HEK293 (cell line): ENCODE measurements around the gene CDKAL1.

Experiments used
- MEIS1 ChIP-seq: sonication (generic); formaldehyde crosslinking; IDR thresholded peaks from 2 replicates; pipeline ENCODE4 v1.8.1; 2022; ENCODE audit warnings: missing genetic modification reagents, mild to moderate bottlenecking, borderline replicate concordance
- YY1 ChIP-seq: fragments of 450-650 bp; formaldehyde crosslinking; IDR thresholded peaks from 2 replicates; pipeline ENCODE4 v1.5.1; 2018; ENCODE audit warnings: missing biosample characterization, missing genetic modification characterization
- ZNF629 ChIP-seq: fragments of 450-650 bp; formaldehyde crosslinking; IDR thresholded peaks from 2 replicates; pipeline ENCODE4 v1.5.1; 2017; ENCODE audit warnings: missing biosample characterization, missing genetic modification characterization
- ZNF670 ChIP-seq: fragments of 450-650 bp; formaldehyde crosslinking; IDR thresholded peaks from 2 replicates; pipeline ENCODE4 v1.5.1; 2016; ENCODE audit warnings: missing biosample characterization, missing genetic modification characterization, low read depth
- TF ChIP-seq, protein P1 (sequence below): fragments of 450-650 bp; formaldehyde crosslinking; IDR thresholded peaks from 2 replicates; pipeline ENCODE4 v1.5.1; 2016; ENCODE audit warnings: missing biosample characterization, missing genetic modification characterization
- TF ChIP-seq, protein P2 (sequence below): fragments of 450-650 bp; formaldehyde crosslinking; IDR thresholded peaks from 2 replicates; pipeline ENCODE4 v1.5.1; 2016; ENCODE audit warnings: missing biosample characterization, missing genetic modification characterization

DNA sequence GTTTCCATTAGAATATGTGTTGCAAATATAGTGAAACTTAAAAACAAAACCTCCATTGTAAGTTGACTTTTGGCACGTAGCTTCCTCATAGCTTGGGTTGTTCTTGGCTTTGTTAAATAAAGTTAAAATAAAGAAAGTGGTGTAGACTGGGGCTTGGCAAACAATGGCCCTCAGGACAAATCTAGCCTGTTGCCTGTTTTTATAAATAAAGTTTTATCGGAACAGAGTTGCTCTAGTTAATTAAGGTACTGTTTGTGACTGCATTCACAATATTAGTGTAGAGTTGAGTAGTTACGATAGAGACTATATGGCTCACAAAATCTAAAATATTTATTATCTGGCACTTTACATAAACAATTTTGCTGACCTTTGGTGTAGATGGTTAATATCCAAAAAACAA is 168.8 kb downstream of the CDKAL1 start:
- TF ChIP-seq, protein P1, sequence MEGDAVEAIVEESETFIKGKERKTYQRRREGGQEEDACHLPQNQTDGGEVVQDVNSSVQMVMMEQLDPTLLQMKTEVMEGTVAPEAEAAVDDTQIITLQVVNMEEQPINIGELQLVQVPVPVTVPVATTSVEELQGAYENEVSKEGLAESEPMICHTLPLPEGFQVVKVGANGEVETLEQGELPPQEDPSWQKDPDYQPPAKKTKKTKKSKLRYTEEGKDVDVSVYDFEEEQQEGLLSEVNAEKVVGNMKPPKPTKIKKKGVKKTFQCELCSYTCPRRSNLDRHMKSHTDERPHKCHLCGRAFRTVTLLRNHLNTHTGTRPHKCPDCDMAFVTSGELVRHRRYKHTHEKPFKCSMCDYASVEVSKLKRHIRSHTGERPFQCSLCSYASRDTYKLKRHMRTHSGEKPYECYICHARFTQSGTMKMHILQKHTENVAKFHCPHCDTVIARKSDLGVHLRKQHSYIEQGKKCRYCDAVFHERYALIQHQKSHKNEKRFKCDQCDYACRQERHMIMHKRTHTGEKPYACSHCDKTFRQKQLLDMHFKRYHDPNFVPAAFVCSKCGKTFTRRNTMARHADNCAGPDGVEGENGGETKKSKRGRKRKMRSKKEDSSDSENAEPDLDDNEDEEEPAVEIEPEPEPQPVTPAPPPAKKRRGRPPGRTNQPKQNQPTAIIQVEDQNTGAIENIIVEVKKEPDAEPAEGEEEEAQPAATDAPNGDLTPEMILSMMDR (tag by site-specific recombination): no peak
- TF ChIP-seq MEIS1 (CRISPR knock-in tag) (no peak), ZNF629 (tag by site-specific recombination) (no peak), ZNF670 (no peak), YY1 (tag by site-specific recombination) (no peak)
- TF ChIP-seq, protein P2, sequence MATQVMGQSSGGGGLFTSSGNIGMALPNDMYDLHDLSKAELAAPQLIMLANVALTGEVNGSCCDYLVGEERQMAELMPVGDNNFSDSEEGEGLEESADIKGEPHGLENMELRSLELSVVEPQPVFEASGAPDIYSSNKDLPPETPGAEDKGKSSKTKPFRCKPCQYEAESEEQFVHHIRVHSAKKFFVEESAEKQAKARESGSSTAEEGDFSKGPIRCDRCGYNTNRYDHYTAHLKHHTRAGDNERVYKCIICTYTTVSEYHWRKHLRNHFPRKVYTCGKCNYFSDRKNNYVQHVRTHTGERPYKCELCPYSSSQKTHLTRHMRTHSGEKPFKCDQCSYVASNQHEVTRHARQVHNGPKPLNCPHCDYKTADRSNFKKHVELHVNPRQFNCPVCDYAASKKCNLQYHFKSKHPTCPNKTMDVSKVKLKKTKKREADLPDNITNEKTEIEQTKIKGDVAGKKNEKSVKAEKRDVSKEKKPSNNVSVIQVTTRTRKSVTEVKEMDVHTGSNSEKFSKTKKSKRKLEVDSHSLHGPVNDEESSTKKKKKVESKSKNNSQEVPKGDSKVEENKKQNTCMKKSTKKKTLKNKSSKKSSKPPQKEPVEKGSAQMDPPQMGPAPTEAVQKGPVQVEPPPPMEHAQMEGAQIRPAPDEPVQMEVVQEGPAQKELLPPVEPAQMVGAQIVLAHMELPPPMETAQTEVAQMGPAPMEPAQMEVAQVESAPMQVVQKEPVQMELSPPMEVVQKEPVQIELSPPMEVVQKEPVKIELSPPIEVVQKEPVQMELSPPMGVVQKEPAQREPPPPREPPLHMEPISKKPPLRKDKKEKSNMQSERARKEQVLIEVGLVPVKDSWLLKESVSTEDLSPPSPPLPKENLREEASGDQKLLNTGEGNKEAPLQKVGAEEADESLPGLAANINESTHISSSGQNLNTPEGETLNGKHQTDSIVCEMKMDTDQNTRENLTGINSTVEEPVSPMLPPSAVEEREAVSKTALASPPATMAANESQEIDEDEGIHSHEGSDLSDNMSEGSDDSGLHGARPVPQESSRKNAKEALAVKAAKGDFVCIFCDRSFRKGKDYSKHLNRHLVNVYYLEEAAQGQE: no peak
